Measurements from ENCODE around the gene CEP85L.

The CEP85L gene

DNA sequence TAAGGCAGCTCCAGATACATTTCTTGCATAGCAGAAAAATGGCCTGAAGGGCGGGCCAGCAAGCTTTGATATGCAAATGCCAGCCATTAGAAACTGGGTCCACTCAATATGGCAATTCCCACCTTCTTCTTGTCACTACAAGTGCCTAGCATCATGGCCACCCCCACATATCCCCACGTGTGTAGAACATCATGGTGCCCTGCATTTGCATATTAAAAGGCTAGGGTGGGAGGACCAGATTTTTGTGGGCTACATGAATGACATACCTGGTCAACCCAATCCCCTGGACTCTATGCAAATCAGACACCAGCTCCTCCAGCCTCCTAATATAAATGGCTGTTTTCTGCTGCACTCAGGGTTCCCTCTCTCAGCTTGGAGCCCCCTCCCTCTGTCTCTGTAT lies 71.6 kb downstream of the CEP85L start:
- DNase-seq (ENCODE audit: low read depth): no peak

DNA sequence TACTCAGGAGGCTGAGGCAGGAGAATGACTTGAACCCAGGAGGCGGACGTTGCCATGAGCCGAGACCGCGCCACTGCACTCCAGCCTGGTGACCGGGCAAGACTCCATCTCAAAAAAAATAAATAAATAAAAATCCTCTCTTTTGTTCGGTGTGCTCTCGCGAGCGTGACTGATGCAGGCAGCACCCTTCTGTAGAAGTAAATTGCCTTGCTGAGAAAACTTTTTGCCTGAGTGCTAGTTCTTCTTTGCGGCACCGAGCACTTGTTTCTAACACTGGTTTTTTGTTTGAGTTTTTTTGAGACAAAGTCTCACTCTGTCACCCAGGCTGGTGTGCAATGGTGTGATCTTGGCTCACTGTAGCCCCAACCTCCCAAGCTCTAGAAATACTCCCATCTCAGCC lies 72.8 kb downstream of the CEP85L start:
- no peak for DNase-seq (ENCODE audit: low read depth)

- DNase-seq (ENCODE audit: low read depth): no peak
Observed at GRCh38 chr6:118577972-118578371, 73.4 kb downstream of the CEP85L start.

DNA sequence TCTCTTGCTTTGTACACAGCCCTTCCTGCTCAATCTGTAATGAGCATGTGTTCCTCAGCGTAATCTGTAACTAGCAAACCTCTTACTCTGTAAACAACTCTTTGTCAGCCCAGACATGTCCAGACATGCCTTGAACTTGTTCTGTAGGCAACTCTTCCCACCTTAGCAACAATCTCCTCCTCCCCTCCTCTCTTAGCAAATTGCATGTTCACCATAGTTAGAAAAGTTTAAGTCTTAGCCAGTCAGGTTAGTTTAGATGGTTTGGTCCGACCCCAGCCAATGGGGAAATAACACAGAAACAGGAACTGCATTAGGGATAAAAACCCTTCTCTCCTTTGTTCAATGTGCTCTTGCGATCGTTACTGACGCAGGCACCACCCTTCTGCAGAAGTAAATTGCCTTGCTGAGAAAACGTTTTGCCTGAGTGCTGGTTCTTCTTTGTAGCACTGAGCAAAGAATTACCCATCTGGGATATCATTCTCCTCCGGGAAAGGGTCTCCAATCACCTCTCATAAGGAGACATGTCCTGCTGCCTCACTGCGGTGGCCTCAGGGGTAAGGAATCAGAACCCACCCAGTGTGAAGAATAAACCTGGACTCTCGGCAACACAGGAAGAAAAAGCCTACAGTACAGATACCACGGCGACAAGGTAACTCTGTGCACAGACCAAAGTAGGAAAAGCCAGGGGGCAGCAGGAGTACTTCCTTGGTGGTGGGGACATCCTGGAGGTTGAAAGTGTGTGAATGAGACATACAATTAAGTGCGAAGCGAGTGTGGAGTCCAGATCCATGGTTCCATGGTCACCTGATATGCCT lies 77.1 kb downstream of the CEP85L start:
- no peak for DNase-seq (ENCODE audit: low read depth)

- no peak for DNase-seq (ENCODE audit: low read depth)
Observed at GRCh38 chr6:118571121-118571520, 80.3 kb downstream of the CEP85L start.

GRCh38 chr6:118569498-118569897 lies 81.9 kb downstream of the CEP85L start:
- DNase-seq (ENCODE audit: low read depth): no peak

DNA sequence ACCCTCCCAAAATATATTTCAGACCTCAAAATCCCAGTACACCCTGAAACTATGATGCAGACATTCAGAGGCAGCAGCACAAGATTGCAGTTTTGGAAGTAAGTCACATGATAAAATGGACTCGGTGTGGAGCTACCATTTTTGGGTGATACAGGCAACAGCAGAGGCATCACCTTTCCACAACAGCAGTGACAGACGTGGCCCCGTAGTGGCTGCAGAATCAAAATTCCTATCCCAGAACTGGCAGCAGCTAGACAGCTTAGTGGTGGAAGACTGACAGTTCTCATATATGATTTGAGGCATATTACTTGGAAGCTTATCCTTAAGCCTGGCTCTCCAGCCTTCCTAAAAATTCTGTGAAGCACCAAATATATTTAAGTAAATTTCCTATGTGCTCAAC lies 83.4 kb downstream of the CEP85L start:
- no peak for DNase-seq (ENCODE audit: low read depth)

DNA sequence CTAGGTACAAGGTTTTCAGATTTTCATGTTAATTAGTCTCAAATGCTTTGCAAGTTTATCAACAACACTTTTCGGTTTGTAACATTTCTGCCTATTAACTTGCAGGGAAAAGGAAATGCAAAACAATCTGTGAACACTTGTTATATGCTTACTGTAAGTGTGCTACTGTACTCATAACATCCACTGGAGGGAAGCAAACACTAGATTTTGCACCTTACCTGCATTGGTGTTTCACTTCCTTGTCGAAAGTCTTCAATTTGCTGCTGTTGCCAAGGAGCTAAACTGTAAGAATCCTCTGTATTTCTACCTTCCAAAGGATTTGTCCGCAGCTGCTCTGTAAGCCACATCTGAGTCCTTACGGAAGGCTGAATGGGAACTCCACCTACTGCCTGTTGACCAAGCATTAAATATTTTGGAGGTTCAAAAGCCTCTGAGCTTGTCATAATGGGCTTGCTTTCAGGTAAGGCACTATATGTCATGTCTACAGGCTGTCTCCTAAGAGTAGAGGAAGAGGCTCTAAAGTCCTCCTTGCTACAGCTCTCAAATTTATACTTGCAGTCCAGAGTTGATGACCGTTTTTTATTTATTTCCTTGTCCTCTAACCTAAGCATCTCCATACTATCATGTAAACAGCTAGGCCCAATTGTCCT lies 86.0 kb downstream of the CEP85L start:
- DNase-seq (ENCODE audit: low read depth): no peak

GRCh38 chr6:118562959-118563358 lies 88.4 kb downstream of the CEP85L start:
- no peak for DNase-seq (ENCODE audit: low read depth)

GRCh38 chr6:118562248-118562647 lies 89.1 kb downstream of the CEP85L start:
- no peak for DNase-seq (ENCODE audit: low read depth)

- no peak for DNase-seq (ENCODE audit: low read depth)
Observed at GRCh38 chr6:118559659-118560058, 91.7 kb downstream of the CEP85L start.

GRCh38 chr6:118558464-118559217 lies 92.8 kb downstream of the CEP85L start:
- no peak for DNase-seq (ENCODE audit: low read depth)

- DNase-seq (ENCODE audit: low read depth): no peak
Observed at GRCh38 chr6:118554698-118555097, 96.7 kb downstream of the CEP85L start.

- no peak for DNase-seq (ENCODE audit: low read depth)
Observed at GRCh38 chr6:118553132-118553531, 98.3 kb downstream of the CEP85L start.

DNA sequence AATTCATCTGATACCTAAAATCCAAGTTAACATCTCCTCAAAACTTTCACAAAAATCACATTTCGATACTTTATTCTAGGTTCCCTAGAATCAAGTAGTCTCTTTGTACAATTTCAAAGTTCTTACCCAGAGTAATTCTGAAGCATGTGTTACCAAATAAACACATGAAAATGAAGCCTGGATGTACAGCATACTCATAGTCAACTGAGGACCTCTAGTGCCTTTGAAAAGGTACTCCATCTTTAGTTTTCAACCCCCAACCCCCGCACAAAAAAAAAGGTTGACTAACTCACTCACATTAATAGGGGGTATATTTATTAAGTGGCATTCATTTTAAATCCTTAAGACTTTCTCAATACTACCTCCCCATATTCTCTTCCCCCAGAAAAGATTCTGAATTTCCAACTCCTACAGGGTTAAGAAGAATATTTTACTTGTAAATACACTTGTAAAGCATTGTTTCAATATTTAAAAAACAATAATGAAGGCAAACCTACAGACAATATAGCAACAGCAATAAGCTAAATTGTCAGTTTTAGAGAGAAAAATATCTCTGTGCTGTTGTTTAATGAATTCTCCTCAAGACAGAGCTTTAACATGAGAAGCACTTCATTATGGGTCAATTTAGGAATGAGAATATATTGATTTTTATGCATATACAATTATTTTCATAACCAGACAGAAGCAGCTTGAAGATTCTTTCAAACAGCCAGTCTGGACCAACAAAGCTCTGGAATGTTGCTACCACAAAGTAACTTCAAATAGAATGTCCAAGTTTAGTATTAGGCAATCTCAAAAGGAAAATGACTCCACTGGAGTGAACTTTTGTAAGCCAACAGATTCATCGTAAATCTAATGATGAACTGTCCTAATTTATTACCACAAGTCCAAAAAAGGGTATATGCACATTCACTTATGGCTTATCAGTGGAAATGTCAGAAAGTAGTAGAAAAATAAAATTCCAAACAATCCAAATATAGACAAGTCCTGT lies 100.0 kb downstream of the CEP85L start:
- peak; percentile 5 for DNase-seq (ENCODE audit: low read depth)

GRCh38 chr6:118548613-118549012 lies 102.8 kb downstream of the CEP85L start:
- no peak for DNase-seq (ENCODE audit: low read depth)

DNA sequence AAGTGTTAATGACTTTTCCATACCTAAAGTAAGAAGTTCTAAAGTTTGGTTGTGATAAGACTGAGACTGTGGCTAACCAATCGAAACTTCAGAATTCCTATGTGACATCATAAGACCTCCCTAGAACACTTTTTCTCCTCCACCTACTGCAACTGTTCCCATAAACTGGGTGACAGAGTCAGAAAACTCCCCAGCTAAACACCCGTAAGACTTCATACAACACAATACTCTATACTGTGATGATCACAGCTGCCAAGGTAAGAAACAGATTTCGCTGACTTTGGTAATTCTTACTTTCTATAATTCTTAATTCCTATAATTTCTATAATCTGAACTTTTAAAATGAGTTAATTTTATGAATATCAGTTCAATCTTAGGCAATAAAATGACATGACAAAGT lies 103.3 kb downstream of the CEP85L start, which contains the start of gene PLN:
Gene PLN, plus strand, starts transcription at position 161 of the 400 bp plus-strand sequence. CDS start 10,626 bp downstream, outside the sequence.
- no peak for DNase-seq (ENCODE audit: low read depth)

DNA sequence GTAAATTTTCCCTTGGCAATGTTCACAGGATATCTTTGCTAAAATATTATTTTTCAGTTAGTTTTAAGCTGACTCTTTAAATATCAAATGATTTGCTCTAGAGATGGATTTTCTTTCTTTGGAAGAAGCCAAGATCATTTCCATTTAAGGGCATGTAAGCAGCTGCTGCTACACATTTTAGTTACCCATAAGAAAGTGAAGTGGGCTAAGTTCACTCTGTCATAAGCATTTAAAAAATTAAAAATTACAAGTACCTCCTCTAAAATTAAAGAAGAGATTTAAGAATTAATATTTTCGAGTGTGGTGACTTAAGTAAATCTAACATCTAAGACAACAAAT lies 104.5 kb downstream of the CEP85L start:
- DNase-seq (ENCODE audit: low read depth): no peak

DNA sequence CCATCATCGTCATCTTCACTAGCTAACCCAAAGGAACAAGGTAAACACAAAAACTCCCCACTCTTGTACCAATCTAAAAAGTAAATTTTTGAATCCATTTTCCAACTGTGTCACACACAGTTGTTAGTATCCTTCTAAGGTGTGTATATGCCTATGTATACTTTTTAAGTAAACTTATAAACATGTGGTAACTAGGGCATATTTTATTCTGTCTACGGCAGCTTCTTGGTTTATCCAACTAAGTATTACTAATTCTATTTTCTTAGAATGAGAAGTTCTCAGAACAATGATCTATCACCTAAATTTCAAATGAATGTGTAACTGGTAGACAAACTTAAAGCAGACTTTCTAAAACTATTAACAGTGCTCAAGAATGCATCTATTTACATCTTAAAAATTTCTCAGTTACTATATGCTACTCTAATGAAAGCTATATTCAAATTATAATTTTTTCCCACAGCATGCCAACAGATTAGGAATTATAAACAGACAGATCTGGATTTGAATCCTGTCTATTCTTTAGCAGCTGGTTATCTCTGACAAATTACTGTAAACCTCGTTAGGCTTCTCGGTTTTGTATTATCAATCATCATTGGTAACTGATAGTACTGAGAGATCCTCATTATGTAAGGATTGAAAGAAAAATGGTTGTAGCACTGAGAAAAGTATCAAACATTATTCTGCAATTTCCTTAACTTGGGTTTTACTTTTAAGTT lies 105.1 kb downstream of the CEP85L start:
- no peak for DNase-seq (ENCODE audit: low read depth)

DNA sequence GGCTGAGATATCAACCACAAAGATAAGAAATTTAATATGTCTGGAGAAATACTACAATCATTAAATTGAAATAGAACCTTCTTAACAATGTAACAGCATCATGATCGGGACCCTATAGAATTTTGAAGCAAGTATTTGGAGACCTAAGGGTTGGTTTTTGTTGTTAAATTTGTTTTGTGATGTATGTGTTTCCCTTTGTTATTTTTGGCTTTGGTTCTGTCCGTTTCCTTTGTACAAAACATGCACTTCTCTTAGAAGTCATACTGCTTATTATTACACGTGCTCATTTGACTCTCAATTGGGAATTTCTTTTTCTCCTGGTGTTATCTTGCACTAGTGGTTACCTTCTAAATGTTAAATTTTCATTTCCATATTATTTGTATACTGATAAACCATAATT lies 107.3 kb downstream of the CEP85L start:
- DNase-seq (ENCODE audit: low read depth): no peak
